NCI-H1092 (cell line): ENCODE data around the gene EHHADH.

Experiments
- DNase-seq: peaks from one replicate; lab custom pipeline; 2025; lab: John Stamatoyannopoulos, UW

EHHADH gene

GRCh38 chr3:185197068-185197467 lies 56.8 kb downstream of the EHHADH start:
- DNase-seq = no peak

GRCh38 chr3:185195652-185196051 lies 58.2 kb downstream of the EHHADH start:
- DNase-seq = no peak

GRCh38 chr3:185188816-185189215 lies 65.0 kb downstream of the EHHADH start:
- DNase-seq = no peak

- DNase-seq = no peak
Observed at GRCh38 chr3:185187391-185187790, 66.5 kb downstream of the EHHADH start.

GRCh38 chr3:185176750-185177359 lies 77.0 kb downstream of the EHHADH start:
- peak; percentile 5 for DNase-seq

GRCh38 chr3:185175370-185175987 lies 78.4 kb downstream of the EHHADH start:
- DNase-seq = peak; percentile 3

GRCh38 chr3:185172086-185173049 lies 81.5 kb downstream of the EHHADH start:
- DNase-seq = no peak

GRCh38 chr3:185164428-185165217 lies 89.2 kb downstream of the EHHADH start:
- no peak for DNase-seq

GRCh38 chr3:185162634-185163033 lies 91.2 kb downstream of the EHHADH start:
- no peak for DNase-seq

- no peak for DNase-seq
Observed at GRCh38 chr3:185161761-185162160, 92.1 kb downstream of the EHHADH start.

GRCh38 chr3:185157347-185157746 lies 96.5 kb downstream of the EHHADH start:
- no peak for DNase-seq

- DNase-seq = no peak
Observed at GRCh38 chr3:185155678-185156077, 98.2 kb downstream of the EHHADH start.

GRCh38 chr3:185153861-185154629 lies 99.8 kb downstream of the EHHADH start:
- DNase-seq = no peak

GRCh38 chr3:185153171-185153771 lies 100.6 kb downstream of the EHHADH start:
- no peak for DNase-seq

GRCh38 chr3:185152410-185153170 lies 101.3 kb downstream of the EHHADH start, which contains the start of gene C3orf70:
C3orf70 (minus strand) TSS chr3:185153060; CDS start chr3:185152823, 237 bp downstream.
- DNase-seq = peak; percentile 59

- peak; percentile 33 for DNase-seq
Observed at GRCh38 chr3:185151964-185152409, 101.9 kb downstream of the EHHADH start.

- no peak for DNase-seq
Observed at GRCh38 chr3:185151101-185151963, 102.5 kb downstream of the EHHADH start.

GRCh38 chr3:185150561-185150960 lies 103.3 kb downstream of the EHHADH start:
- DNase-seq = no peak

GRCh38 chr3:185149591-185149990 lies 104.3 kb downstream of the EHHADH start:
- DNase-seq = no peak
